Raji (cell line): Measurements from ENCODE around the gene ACOT12.

ENCODE experiments used
- POLR2A ChIP-seq: IDR thresholded peaks from 2 replicates; pipeline ENCODE4 v1.6.1; 2011; ENCODE audit warnings: low read depth, low read length, control low read depth; ENCODE audit not compliant: insufficient read depth

The ACOT12 gene

DNA sequence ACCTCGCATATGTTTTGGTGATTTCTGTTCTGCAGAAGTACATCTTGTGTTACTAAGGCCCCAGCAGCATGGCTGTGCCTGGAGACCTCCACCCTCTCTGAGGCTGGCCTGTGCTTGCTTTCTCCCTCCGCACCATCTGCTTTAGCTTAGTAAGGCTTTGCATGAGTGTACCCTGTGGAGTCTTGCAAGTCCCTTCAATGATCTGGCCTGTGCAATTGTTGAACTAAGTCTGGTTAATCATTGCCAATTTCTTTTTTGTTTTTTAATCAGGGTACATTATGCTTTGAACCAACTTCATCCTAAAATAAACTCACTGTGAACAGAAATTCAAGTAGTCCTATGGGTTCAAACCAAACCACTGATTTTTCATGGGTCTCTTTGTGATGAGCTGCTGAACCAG lies 32.3 kb downstream of the ACOT12 start:
- no peak for TF ChIP-seq POLR2A

DNA sequence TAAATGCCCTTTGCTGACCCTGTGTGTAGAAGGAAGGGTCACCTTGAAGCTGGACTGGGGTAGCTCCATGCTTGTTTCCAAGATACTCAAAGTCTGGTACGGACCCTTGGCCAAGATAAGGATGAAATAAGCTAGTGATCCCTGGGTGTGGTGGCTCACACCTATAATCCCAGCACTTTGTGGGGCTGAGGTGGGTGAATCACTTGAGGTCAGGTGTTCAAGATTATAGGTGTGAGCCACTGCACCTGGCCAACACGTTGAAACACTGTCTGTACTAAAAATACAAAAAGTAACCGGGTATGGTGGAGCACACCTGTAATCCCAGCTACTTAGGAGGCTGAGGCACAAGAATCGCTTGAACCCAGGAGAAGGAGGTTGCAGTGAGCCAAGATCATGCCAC lies 33.3 kb downstream of the ACOT12 start:
- TF ChIP-seq POLR2A: no peak

DNA sequence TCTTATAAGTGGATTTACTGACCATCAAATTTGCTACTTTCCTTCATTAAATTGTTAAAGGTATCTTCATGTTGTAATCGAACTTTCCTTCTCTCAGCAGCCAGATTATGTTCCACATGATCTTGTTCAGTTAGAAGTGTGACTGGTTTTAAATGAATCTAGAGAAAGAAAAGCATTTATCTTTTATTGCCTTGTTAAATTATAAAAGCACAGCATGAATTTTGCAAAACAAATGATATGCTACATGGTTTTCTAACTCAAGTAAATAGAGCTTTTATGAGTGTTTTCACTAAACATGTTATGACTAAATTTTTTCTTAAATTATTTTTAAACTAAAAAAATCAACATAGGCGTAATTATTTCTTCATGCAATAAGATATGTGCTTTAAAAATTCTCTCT lies 34.1 kb downstream of the ACOT12 start:
- TF ChIP-seq POLR2A: no peak

DNA sequence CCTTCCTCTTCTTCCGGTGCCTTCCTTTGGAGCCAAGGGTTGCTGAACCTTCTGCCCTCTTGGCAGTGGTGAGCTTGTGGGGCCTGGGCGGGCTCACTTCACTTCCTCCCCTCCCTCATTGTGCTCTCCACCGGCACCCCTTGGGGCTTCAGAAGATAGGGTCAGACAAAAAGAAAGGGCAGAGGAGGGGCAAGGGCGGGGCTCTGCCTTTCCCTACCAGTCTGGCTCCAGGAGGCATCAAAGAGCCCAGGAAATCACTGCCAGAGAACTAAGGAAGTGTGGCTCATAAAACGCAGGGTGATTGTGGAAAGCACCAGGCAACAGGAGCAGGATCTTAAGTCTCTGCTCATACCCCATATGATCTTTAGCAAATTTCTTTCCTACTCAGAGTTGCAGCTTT lies 34.8 kb downstream of the ACOT12 start:
- TF ChIP-seq POLR2A: no peak

DNA sequence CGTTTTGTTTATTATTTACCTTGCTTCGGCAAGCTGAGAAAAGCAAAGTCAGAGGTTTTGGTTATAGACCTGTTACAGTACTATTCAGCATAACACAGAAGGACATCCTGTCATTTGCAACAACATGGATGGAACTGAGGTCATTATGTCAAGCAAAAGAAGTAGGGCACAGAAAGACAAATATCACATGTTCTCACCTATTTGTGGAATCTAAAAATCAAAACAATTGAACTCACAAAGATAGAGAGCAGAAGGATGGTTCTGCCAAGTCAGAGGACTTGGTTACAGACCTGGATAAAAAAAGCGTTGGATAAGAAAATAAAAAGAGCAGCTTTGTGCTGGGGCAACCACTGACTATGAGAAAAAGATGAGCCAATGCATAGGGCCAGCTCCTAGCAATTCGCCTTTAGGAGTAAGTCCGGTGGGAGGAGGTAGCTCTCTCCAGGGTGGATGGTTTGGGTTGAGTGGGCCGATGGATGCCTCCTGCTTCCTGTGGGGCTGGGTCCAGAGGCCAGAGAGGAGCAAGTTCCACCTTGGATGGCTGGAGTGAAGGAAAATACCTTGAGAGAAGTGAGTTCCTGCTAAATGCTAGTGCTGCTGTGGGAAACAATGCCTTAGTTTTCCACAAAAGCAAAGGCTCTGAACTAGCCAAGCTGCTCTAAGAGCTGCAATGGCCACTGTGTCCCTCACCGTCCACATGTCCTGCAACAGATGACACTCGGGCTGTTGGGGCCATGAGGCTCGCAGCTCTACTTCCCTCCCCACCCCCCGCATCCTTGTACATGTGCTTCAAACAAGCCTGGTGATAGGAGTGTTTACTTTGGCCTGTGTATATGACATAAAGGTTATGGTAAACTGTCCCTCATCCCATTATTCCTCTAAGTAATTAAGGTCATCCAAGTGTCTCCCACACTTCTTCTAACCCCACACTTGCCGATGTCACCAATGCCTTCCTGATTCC lies 38.4 kb downstream of the ACOT12 start:
- TF ChIP-seq POLR2A: no peak

DNA sequence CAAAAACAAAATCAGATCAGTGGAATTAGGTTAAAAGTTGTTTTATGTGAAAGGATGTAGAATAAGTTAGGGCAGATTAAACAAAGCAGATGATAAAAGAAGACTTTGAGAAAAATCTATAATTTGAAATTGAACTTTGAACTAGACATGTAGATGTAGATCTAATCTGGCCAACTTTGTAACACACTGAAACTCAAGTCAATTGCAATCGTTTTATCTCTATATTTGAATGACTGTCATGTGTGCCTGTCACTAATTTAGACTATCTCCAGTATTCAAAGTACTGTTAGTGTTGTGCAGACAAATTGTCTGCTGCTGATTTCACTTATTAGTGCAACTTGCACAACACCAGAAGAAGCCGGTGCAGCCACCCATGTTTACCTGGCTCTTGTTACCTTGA lies 39.8 kb downstream of the ACOT12 start:
- no peak for TF ChIP-seq POLR2A

DNA sequence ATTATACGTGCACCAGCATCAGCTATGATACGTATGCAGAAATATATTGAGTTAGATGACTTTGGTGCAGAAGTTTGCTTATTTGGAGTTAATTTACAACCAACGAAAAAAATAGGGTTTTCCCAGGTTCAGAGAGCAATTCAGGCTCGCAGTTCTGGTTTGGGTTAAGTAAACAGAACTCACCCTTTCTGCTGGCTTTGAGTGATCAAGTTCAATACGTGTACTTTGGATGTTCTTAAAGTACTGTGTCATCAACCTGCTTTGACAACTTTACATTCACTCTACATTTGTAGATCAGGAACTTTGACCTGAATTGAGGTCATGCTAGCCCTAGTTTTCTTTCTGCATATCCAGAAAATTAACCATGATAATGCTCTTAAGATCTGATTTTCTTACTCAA lies 40.7 kb downstream of the ACOT12 start:
- TF ChIP-seq POLR2A: no peak

DNA sequence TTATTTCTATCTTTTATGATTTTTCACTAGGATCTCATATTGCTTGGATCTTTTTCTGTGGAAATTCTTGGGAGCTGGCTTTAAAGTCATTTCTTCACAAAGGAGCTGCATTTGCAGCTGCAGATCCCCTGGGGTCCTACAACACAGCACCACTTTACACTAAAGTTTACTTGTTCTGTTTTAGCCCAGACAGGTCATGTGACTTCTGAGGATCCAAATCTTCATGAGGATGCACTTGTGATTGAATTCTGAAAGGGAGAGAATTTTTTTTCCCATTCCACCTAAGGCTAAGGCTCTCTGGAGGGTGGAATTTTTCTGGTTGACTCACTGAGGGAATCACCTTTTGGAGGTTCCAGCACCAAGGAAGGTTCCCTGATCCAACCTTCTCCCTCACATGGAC lies 43.4 kb downstream of the ACOT12 start:
- TF ChIP-seq POLR2A: no peak

DNA sequence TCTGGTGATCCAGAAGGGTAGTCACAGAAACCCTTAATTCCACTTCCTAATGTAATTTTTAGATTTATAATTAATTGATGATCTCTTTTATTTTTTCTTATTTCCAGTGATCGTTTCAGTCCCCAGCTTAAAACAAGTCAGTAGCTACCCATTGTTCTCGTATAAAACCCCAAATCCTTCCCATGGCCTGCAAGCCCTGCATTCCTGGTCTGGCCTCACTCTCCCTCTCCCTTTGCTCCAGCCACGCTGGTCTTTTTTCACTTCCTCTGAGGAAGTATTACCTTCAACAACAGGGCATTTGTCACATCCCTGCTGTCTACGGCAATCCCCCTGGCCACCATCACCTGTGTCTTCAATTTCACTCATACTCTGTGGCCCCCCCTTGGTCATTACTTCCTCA lies 44.8 kb downstream of the ACOT12 start:
- no peak for TF ChIP-seq POLR2A

DNA sequence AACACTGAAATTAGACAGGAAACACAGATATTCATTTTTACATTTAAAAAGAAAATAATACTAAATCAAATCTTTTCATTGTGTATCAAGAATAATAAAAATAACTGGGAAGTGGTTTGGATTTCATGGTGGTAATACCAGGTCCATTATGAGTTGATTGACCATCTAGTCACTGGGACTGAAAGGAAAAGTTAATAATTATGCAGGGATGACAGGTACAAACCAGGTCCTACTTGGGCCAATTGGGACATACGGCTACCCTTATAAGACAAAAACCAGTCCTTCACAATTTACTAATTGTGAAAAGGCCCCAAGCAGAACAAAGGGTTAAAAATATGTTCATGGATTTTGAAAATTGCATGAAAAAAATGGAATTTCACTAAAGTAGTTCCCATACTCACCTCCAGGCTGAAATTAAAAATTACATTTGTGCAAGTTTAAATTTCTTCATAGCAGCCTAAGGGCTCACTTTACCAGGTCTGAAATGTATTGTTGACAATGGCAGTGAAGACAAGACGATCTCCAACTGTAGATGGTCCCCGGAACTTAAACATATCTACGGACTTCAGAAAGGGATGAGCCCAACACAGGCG lies 48.4 kb downstream of the ACOT12 start:
- no peak for TF ChIP-seq POLR2A

DNA sequence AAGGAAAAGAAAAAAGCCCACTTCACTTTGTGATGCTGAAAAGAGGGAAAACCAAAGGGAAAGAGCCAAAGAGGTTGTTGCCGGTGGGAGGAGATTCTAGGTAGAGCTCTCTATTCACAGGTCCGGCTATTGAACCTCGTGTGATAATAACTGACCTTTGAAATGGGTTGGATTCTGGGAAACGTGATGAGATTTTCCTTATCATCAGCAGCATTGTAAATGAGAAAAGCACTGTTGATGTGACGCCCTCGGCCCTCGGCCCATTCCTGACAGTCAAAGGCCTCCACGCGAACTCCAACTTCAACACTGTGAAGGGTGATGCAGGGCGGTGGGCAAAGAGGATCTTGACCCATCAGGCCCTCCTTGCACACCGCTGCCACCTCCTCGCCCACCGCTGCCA lies 49.2 kb downstream of the ACOT12 start:
- no peak for TF ChIP-seq POLR2A

DNA sequence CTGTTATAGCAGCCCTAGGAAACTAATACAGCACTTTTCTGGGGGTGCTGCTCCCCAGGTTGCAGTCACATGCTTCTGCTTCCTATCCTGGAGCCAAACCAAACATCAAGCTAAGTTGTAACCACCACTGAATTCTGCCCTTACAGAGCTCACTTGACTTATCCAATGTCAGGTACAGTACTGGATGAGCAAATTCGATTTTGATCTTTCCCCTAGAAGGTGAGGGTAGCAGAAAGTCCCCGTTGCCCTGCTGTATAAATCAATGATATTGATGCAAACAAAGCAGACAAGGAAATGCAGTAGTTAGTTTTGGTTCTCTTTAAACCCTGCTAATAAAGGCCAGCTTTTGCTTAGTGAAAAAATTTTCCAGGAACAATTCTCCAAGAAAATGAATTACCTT lies 56.1 kb downstream of the ACOT12 start:
- no peak for TF ChIP-seq POLR2A

DNA sequence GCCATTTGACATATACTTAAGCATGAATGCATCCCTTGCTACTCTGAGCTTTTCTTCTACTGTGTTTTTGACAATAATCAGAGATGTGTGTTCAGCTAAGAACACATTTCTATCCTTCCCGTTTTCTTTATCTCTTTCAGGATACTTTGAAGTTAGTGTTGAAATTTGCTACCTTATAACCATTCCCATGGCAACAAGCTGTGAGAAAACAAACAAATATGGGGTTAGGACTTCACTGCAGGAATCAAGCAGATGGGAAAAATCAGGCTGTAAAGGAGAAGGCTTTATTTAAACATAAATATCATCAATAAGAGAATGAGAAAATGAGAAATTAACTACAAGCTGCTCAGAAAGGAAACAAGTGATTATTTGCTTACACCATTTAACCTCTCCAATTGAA lies 57.4 kb downstream of the ACOT12 start:
- no peak for TF ChIP-seq POLR2A

DNA sequence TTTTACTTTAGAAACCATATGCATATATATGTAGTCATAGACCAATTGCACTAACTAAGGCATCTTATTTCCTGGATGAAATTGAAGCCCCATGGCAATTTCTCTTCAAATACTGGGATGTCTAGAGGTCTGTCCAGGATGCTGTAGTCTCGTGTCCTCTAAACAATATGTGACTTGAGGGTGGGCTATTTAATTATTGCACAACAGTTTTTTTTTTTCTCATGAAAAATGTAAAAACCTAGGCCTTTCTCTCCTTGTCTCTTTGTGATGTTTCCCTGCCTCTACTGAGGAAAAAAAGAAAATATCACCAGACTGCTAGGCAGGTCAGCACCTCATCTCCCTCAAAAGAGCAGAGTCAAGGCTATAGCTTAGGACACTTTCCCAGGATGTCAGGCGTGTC lies 58.0 kb downstream of the ACOT12 start:
- TF ChIP-seq POLR2A: no peak

DNA sequence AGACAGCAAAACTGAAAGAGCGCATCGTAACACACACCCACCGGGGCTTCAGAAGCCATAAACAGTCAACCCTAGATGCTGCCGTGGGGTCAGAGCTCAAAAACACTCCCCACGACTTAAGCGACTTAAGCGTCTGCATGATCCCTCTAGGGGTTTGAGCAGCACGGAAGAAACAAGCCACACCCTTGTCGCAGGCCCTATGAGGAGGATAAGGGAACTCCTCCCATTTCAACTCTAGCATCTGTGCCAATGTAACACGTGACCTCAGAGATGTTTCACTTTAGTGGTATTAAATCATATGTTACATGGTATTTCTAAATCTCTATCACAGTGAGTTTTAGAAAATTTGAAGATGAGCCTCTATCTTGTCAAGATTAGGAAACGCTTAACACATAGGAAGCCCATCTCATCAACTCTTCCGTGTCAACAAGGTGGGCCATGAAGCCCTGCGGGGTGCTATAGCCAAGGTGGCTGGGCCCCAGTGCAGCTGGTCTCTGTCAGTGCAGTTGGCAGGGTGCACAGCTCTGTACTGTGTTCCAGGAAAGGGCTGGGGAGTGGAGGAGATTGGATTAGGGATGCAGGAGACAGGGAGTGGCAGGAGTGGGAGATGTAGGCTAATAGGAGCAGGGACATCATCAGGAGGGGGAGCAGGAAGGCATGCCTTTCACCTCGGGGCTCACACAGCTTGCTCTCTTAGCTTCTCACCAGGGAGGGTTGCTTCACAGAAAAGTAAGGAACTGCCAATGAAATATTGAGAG lies 59.5 kb downstream of the ACOT12 start:
- no peak for TF ChIP-seq POLR2A

DNA sequence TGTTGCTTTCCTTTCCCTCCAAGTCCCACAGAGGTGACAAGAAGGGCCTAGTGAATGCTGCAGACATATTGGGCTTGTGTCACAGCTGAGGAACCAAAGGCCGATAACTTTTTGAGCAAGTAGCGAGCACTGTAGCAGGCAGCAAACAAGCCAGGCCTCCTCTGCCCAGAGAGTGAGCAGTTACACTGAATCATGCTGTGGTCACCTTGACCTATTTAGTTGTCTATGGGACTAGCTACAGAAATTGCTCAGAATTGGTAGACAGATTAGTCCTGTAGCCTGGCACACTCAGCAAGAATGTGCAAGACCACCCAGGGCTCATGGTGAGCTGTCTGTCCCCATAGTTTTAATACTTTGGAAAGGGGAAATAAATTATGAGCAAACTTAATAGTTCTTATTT lies 67.4 kb downstream of the ACOT12 start:
- TF ChIP-seq POLR2A: no peak

DNA sequence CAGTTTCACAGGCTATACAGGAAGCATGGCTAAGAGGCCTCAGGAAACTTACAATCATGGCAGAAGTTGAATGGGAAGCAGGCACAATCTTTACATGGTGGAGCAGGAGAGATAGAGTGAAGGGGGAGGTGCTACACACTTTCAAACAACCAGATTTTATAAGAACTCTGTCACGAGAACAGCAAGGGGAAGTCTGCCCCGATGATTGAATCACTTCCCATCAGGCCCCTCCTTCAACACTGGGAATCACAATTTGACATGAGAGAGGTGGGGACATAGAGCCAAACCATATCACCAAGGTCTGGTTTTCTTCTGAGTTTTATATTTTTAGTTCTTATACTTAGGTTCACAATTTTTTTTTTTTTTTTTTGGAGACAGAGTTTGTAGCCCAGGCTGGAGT lies 76.4 kb downstream of the ACOT12 start:
- TF ChIP-seq POLR2A: no peak

DNA sequence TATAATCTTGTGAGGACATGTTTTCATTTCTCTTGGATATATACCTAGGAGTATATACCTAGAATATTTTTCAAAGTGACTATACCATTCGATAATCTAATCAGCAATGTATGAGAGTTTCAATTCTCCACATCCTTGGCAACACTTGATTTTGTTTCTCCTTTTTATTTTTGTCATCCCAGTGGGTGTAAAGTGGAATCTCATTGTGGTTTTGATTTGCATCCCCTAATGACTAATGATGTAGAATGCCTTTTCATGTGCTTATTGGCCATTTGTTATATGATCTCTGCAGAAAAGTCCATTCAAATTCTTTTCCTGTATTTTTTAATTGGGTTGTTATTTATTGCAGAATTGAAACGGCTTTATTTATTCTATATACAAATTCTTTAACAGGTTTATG lies 77.4 kb downstream of the ACOT12 start:
- no peak for TF ChIP-seq POLR2A
